Measurements from ENCODE around the gene KDM5B.

The KDM5B gene

GRCh38 chr1:202791077-202791747 is 17.0 kb downstream of the KDM5B start:
- no peak overlapping the region for H3K4me3 ChIP-seq (replicated peaks; ENCODE audit: low read depth, low read length)
- DNase-seq (ENCODE audit: low read depth): no peak
- TF ChIP-seq CTCF (IDR thresholded peaks at IDR 0.05; ENCODE audit: low read length, missing control alignments): no peak

- no peak for TF ChIP-seq CTCF (IDR thresholded peaks at IDR 0.05; ENCODE audit: low read length, missing control alignments)
- DNase-seq (ENCODE audit: low read depth): no peak
- H3K4me3 ChIP-seq (replicated peaks; ENCODE audit: low read depth, low read length): no peak overlapping the region
These were observed 19.4 kb downstream of the KDM5B start for GRCh38 chr1:202788800-202789199.

GRCh38 chr1:202786804-202787203 is 21.4 kb downstream of the KDM5B start:
- no peak overlapping the region for H3K4me3 ChIP-seq (replicated peaks; ENCODE audit: low read depth, low read length)
- no peak for DNase-seq (ENCODE audit: low read depth)
- TF ChIP-seq CTCF (IDR thresholded peaks at IDR 0.05; ENCODE audit: low read length, missing control alignments): no peak

DNA sequence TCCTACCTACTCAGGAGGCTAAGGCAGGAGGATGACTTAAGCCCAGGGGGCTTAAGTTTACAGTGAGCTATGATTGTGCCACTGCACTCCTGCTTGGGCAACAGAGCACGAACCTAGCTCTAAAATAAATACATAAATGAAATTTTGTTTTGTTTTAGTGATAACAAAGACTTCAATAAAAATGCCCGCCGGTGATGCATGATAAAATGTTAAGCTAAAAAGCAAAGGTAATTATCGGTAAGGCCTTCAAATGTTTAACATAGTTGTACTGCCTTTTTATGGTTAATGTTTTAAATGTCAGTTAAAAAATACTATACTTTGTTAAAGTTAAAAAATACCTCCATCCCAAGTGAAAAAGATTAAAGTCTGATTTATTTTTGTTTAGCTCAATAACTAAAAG is 27.0 kb downstream of the KDM5B start:
- TF ChIP-seq CTCF (IDR thresholded peaks at IDR 0.05; ENCODE audit: low read length, missing control alignments): no peak
- H3K4me3 ChIP-seq (replicated peaks; ENCODE audit: low read depth, low read length): no peak overlapping the region
- no peak for DNase-seq (ENCODE audit: low read depth)

DNA sequence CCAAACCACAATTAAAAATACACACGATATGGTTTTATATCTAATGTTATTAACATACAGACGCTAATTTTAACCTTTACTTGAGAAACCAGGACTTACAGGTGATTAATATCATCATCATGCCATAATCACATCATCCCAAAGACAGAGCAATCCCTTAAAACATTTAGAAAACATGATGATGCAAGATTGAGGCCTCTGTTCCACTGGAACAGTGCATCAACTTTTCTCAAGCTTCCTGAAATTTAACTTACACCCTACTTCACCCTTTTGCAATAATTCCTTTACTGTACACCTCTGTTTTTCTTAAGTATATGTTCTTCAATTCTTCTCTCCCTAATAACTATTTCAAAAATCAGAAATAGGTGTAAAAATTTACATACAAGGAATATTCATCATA is 38.1 kb downstream of the KDM5B start:
- no peak overlapping the region for H3K4me3 ChIP-seq (replicated peaks; ENCODE audit: low read depth, low read length)
- no peak for DNase-seq (ENCODE audit: low read depth)
- TF ChIP-seq CTCF (IDR thresholded peaks at IDR 0.05; ENCODE audit: low read length, missing control alignments): no peak

- no peak for DNase-seq (ENCODE audit: low read depth)
- no peak for TF ChIP-seq CTCF (IDR thresholded peaks at IDR 0.05; ENCODE audit: low read length, missing control alignments)
- no peak overlapping the region for H3K4me3 ChIP-seq (replicated peaks; ENCODE audit: low read depth, low read length)
These were observed 42.5 kb downstream of the KDM5B start for GRCh38 chr1:202765721-202766120.

- TF ChIP-seq CTCF (IDR thresholded peaks at IDR 0.05; ENCODE audit: low read length, missing control alignments): no peak
- H3K4me3 ChIP-seq (replicated peaks; ENCODE audit: low read depth, low read length): no peak overlapping the region
- DNase-seq (ENCODE audit: low read depth): no peak
These were observed 46.2 kb downstream of the KDM5B start for GRCh38 chr1:202762019-202762418.

All from fibroblast of pulmonary artery (primary cell).